WTC11 (cell line): ENCODE results near the gene LDLRAD3. TPM values are rescaled to one million over a fixed set of nuclear protein-coding genes. Genes with fewer than 3 reads are reported as not detected.

ENCODE experiments used
- ATAC-seq: fragments of 200-7000 bp; cut with Tn5 transposase; 2 replicates; pipeline ENCODE4 v1.10.0; 2021; ENCODE audit warnings: mild to moderate bottlenecking, moderate library complexity
- CTCF ChIA-PET: fragments of 300-600 bp; sonication (Branson Sonifier 250); formaldehyde crosslinking; loops from one replicate; lab custom pipeline; 2021; ENCODE audit warnings: antibody characterized with exemption; lab: Charles Lee
- POLR2A ChIA-PET: fragments of 350-600 bp; sonication (Branson Sonifier 250); formaldehyde crosslinking; loops from one replicate; lab custom pipeline; 2021; ENCODE audit warnings: antibody characterized with exemption; lab: Charles Lee
- DNase-seq: peaks from one replicate; pipeline ENCODE4 v3.0.0; 2021; ENCODE audit warnings: low spot score
- H3K27ac Mint-ChIP-seq: 2 replicates; pipeline ENCODE4 v1.8.0; 2021; ENCODE audit warnings: mixed read lengths
- H3K27me3 Mint-ChIP-seq: 2 replicates; pipeline ENCODE4 v1.8.0; 2021; ENCODE audit warnings: low read depth, mild to moderate bottlenecking, moderate library complexity, mixed read lengths
- H3K36me3 Mint-ChIP-seq: 2 replicates; pipeline ENCODE4 v1.8.0; 2021; ENCODE audit warnings: mixed read lengths
- H3K4me1 Mint-ChIP-seq: 2 replicates; pipeline ENCODE4 v1.8.0; 2022; ENCODE audit warnings: mixed read lengths
- H3K4me3 Mint-ChIP-seq: 2 replicates; pipeline ENCODE4 v1.8.0; 2021; ENCODE audit warnings: mild to moderate bottlenecking, moderate library complexity, mixed read lengths
- H3K9me3 Mint-ChIP-seq: 2 replicates; pipeline ENCODE4 v1.8.0; 2021; ENCODE audit warnings: mixed read lengths
- AFF4 ChIP-seq: sonication (generic); formaldehyde crosslinking; IDR thresholded peaks from 2 replicates; pipeline ENCODE4 v1.8.1; 2023; ENCODE audit warnings: mild to moderate bottlenecking, missing genetic modification reagents, borderline replicate concordance
- CDX4 ChIP-seq: fragments of 250-450 bp; sonication (Bioruptor Pico); IDR thresholded peaks from 2 replicates; pipeline ENCODE4 v1.9.0; 2021; ENCODE audit warnings: moderate library complexity, mild to moderate bottlenecking, inconsistent platforms, borderline replicate concordance
- CREB1 ChIP-seq: sonication (generic); formaldehyde crosslinking; IDR thresholded peaks from 2 replicates; pipeline ENCODE4 v1.8.0; 2023; ENCODE audit warnings: mild to moderate bottlenecking, missing genetic modification reagents
- ESRRA ChIP-seq: sonication (generic); formaldehyde crosslinking; IDR thresholded peaks from 2 replicates; pipeline ENCODE4 v1.8.1; 2022; ENCODE audit warnings: mild to moderate bottlenecking, missing genetic modification reagents, borderline replicate concordance
- FOXK1 ChIP-seq: sonication (generic); formaldehyde crosslinking; IDR thresholded peaks from 2 replicates; pipeline ENCODE4 v1.8.0; 2022; ENCODE audit warnings: mild to moderate bottlenecking, moderate library complexity, missing genetic modification reagents
- GRHL2 ChIP-seq: fragments of 250-450 bp; sonication (Bioruptor Pico); IDR thresholded peaks from 2 replicates; pipeline ENCODE4 v1.8.0; 2022; ENCODE audit warnings: mild to moderate bottlenecking, moderate library complexity; ENCODE audit not compliant: insufficient replicate concordance, severe bottlenecking
- IRF2 ChIP-seq: sonication (generic); formaldehyde crosslinking; IDR thresholded peaks from 2 replicates; pipeline ENCODE4 v1.8.0; 2022; ENCODE audit warnings: low read depth, missing genetic modification reagents, borderline replicate concordance
- KAT7 ChIP-seq: sonication (generic); formaldehyde crosslinking; IDR thresholded peaks from 2 replicates; pipeline ENCODE4 v1.8.1; 2023; ENCODE audit warnings: missing genetic modification reagents, mild to moderate bottlenecking, borderline replicate concordance
- MAX ChIP-seq: sonication (generic); formaldehyde crosslinking; IDR thresholded peaks from 2 replicates; pipeline ENCODE4 v1.8.0; 2022; ENCODE audit warnings: mild to moderate bottlenecking, missing genetic modification reagents
- NFE2L1 ChIP-seq: sonication (generic); formaldehyde crosslinking; IDR thresholded peaks from 2 replicates; pipeline ENCODE4 v1.8.1; 2023; ENCODE audit warnings: missing genetic modification reagents
- OVOL2 ChIP-seq: fragments of 250-450 bp; sonication (Bioruptor Pico); IDR thresholded peaks from 2 replicates; pipeline ENCODE4 v1.9.0; 2021; ENCODE audit warnings: mild to moderate bottlenecking, borderline replicate concordance
- RELA ChIP-seq: sonication (generic); formaldehyde crosslinking; IDR thresholded peaks from 2 replicates; pipeline ENCODE4 v1.8.1; 2022; ENCODE audit warnings: missing genetic modification reagents, mild to moderate bottlenecking, borderline replicate concordance
- TCF7 ChIP-seq: sonication (generic); formaldehyde crosslinking; IDR thresholded peaks from 2 replicates; pipeline ENCODE4 v1.8.0; 2022; ENCODE audit warnings: mild to moderate bottlenecking, low read depth, missing genetic modification reagents, moderate library complexity
- USF1 ChIP-seq: sonication (generic); formaldehyde crosslinking; IDR thresholded peaks from 2 replicates; pipeline ENCODE4 v1.8.0; 2022; ENCODE audit warnings: mild to moderate bottlenecking, missing genetic modification reagents
- ZNF416 ChIP-seq: fragments of 250-450 bp; sonication (Bioruptor Pico); IDR thresholded peaks from 2 replicates; pipeline ENCODE4 v1.9.0; 2021; ENCODE audit warnings: mild to moderate bottlenecking, inconsistent platforms
- total RNA-seq: library from RNA; stranded (reverse); gene quantifications from 3 replicates; pipeline ENCODE4 v1.2.3, GENCODE V29; 2021
- TF ChIP-seq, protein P1 (sequence below): fragments of 250-450 bp; sonication (Bioruptor Pico); IDR thresholded peaks from 2 replicates; pipeline ENCODE4 v1.9.0; 2021; ENCODE audit warnings: mild to moderate bottlenecking
- TF ChIP-seq, protein P2 (sequence below): sonication (generic); formaldehyde crosslinking; IDR thresholded peaks from 2 replicates; pipeline ENCODE4 v1.8.1; 2023; ENCODE audit warnings: mild to moderate bottlenecking, missing genetic modification reagents
- TF ChIP-seq, protein P3 (sequence below): sonication (generic); formaldehyde crosslinking; conservative IDR thresholded peaks from 2 replicates; pipeline ENCODE4 v1.8.1; 2022; ENCODE audit warnings: mild to moderate bottlenecking, missing genetic modification reagents
- TF ChIP-seq, protein P4 (sequence below): fragments of 250-450 bp; sonication (Bioruptor Pico); IDR thresholded peaks from 2 replicates; pipeline ENCODE4 v1.8.0; 2021; ENCODE audit warnings: mild to moderate bottlenecking

LDLRAD3 gene
- total RNA-seq, 1 experiment from 2014 or later = 14.5 TPM

- DNase-seq (no peak), ATAC-seq (no peak)
- no peaks in the 10 kb centered on the region for H3K27me3 Mint-ChIP-seq
- peaks cover 6% of the 10 kb centered on the region; the same call in 1 of the 2 replicates for H3K4me1 Mint-ChIP-seq
- peaks cover 3% of the 10 kb centered on the region; the same call in 1 of the 2 replicates for H3K36me3 Mint-ChIP-seq
- peaks cover 4% of the 10 kb centered on the region; the same call in 1 of the 2 replicates for H3K9me3 Mint-ChIP-seq
- CTCF ChIA-PET = interaction anchor here (1.5 kb wide), 1 partner anchor 415 kb away, joined by 4 read pairs; no protein-coding TSS in a partner anchor
- TF ChIP-seq OVOL2 (CRISPR knock-in tag) (no peak), KAT7 (no peak), NFE2L1 (CRISPR knock-in tag) (no peak), CDX4 (no peak), RELA (CRISPR knock-in tag) (no peak), MAX (CRISPR knock-in tag) (no peak), GRHL2 (CRISPR knock-in tag) (no peak), ZNF416 (CRISPR knock-in tag) (no peak), ESRRA (CRISPR knock-in tag) (no peak), USF1 (CRISPR knock-in tag) (no peak), FOXK1 (CRISPR knock-in tag) (no peak), AFF4 (CRISPR knock-in tag) (no peak), CREB1 (CRISPR knock-in tag) (no peak), TCF7 (CRISPR knock-in tag) (no peak), IRF2 (CRISPR knock-in tag) (no peak)
- TF ChIP-seq, protein P1, sequence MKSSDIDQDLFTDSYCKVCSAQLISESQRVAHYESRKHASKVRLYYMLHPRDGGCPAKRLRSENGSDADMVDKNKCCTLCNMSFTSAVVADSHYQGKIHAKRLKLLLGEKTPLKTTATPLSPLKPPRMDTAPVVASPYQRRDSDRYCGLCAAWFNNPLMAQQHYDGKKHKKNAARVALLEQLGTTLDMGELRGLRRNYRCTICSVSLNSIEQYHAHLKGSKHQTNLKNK (CRISPR knock-in tag) = no peak
- TF ChIP-seq, protein P2, sequence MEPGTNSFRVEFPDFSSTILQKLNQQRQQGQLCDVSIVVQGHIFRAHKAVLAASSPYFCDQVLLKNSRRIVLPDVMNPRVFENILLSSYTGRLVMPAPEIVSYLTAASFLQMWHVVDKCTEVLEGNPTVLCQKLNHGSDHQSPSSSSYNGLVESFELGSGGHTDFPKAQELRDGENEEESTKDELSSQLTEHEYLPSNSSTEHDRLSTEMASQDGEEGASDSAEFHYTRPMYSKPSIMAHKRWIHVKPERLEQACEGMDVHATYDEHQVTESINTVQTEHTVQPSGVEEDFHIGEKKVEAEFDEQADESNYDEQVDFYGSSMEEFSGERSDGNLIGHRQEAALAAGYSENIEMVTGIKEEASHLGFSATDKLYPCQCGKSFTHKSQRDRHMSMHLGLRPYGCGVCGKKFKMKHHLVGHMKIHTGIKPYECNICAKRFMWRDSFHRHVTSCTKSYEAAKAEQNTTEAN (CRISPR knock-in tag) = no peak
- TF ChIP-seq, protein P3, sequence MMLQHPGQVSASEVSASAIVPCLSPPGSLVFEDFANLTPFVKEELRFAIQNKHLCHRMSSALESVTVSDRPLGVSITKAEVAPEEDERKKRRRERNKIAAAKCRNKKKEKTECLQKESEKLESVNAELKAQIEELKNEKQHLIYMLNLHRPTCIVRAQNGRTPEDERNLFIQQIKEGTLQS (CRISPR knock-in tag) = no peak
- TF ChIP-seq, protein P4, sequence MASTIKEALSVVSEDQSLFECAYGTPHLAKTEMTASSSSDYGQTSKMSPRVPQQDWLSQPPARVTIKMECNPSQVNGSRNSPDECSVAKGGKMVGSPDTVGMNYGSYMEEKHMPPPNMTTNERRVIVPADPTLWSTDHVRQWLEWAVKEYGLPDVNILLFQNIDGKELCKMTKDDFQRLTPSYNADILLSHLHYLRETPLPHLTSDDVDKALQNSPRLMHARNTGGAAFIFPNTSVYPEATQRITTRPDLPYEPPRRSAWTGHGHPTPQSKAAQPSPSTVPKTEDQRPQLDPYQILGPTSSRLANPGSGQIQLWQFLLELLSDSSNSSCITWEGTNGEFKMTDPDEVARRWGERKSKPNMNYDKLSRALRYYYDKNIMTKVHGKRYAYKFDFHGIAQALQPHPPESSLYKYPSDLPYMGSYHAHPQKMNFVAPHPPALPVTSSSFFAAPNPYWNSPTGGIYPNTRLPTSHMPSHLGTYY (CRISPR knock-in tag) = no peak
- no peak overlapping the region for H3K27ac Mint-ChIP-seq
- POLR2A ChIA-PET = no interaction called here
- no peak overlapping the region for H3K4me3 Mint-ChIP-seq
Observed at GRCh38 chr11:36237391-36237790, 293.5 kb downstream of the LDLRAD3 start.
